ENCODE measurements around the gene NTM. TPM values are rescaled to one million over a fixed set of nuclear protein-coding genes. Genes with fewer than 3 reads are reported as not detected.

NTM gene
- total RNA-seq, 4 donors from 2014 or later: 0.21 to 3.2 (median 0.84) TPM

DNA sequence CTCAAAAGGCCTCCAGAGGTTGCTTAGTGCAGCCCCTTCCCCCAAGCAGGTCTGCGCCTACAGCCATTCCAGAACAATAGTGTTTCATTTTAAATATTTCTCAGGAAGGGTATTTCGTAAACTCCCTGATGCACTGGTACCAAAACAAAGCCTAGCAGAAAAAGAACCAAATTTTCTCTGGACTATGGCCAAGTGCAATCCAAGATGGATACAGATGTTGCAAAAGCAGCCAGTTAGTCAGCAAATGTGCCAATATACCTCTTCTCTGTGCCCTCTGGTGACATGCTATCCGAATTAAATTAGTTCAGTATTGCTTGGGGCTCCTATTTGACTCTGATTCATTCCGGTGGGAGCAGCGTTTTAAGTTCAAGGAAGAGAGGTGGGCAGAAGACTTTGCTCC, 247.8 kb downstream of the NTM start:
- WGBS, 2 donors: 65 to 66% methylated on average over 4 to 5 of the region's 5 CpGs
- no peaks in the 10 kb centered on the region for H3K36me3 ChIP-seq
- no peak overlapping the region for H3K27ac ChIP-seq
- H3K4me1 ChIP-seq: no peaks in the 10 kb centered on the region
- TF ChIP-seq POLR2A (IDR thresholded peaks at IDR 0.05): no peak
- TF ChIP-seq, protein P1, sequence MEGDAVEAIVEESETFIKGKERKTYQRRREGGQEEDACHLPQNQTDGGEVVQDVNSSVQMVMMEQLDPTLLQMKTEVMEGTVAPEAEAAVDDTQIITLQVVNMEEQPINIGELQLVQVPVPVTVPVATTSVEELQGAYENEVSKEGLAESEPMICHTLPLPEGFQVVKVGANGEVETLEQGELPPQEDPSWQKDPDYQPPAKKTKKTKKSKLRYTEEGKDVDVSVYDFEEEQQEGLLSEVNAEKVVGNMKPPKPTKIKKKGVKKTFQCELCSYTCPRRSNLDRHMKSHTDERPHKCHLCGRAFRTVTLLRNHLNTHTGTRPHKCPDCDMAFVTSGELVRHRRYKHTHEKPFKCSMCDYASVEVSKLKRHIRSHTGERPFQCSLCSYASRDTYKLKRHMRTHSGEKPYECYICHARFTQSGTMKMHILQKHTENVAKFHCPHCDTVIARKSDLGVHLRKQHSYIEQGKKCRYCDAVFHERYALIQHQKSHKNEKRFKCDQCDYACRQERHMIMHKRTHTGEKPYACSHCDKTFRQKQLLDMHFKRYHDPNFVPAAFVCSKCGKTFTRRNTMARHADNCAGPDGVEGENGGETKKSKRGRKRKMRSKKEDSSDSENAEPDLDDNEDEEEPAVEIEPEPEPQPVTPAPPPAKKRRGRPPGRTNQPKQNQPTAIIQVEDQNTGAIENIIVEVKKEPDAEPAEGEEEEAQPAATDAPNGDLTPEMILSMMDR (IDR thresholded peaks at IDR 0.05): no peak
- no peak for DNase-seq
- intact Hi-C loops (cut with DNase I): no loop called here
- H3K27me3 ChIP-seq: peaks cover 0 to 4% (median 0%) of the 10 kb centered on the region in 4 donors
- H3K4me3 ChIP-seq: no peak overlapping the region
- no peaks in the 10 kb centered on the region for H3K9me3 ChIP-seq

DNA sequence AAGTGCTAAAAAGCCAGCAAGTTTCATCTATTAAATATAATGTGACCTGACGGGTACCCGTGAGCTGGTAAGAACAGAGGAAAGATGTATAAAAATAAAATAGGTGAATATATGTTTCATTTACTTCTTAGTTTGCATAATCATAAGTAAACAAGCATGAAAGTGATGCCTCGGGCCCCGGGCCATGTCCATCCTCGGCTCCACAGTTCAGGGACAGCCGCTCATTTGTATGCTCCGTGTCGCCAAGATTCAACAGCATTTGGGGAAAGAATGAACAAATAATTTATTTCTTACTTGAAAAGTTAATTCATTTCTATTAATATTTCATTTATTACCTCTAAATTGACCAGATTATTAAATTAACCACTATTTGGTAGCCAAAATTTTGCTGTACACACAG, 251.8 kb downstream of the NTM start:
- Histone ChIP-seq H3K4me1 (no peaks in the 10 kb centered on the region), H3K27ac (no peak overlapping the region), H3K9me3 (no peaks in the 10 kb centered on the region), H3K4me3 (no peak overlapping the region), H3K27me3 (peaks cover 0 to 4% (median 0%) of the 10 kb centered on the region in 4 donors), H3K36me3 (no peaks in the 10 kb centered on the region)
- no peak for DNase-seq
- intact Hi-C loops (cut with DNase I): no loop called here
- no peak for TF ChIP-seq POLR2A (IDR thresholded peaks at IDR 0.05)
- TF ChIP-seq, protein P1 (IDR thresholded peaks at IDR 0.05): no peak
- WGBS, 2 donors: 85 to 88% methylated on average over 8 of the region's 8 CpGs

DNA sequence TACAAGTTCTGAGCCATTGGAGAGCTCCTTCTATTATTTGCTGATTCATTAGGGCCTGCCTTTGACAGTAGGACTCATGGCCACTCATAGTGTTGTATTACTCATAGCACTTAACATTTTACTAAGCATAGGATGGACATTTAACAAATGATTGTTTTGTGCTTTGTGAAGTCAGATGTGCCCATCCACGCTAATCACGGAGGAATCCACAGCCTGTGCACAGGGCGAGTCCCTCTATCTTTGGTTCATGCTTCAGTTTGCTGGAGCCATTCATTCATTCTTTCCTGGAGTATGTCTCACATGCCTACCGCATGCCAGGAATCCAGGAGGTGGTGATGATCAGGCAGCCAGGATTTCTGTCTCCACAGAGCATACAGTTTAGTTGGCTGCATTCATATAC, 254.1 kb downstream of the NTM start:
- no peak overlapping the region for H3K27ac ChIP-seq
- no peaks in the 10 kb centered on the region for H3K4me1 ChIP-seq
- intact Hi-C loops (cut with DNase I): no loop called here
- 74 to 81% methylated on average over 4 of the region's 4 CpGs for WGBS, 2 donors
- no peaks in the 10 kb centered on the region for H3K9me3 ChIP-seq
- H3K4me3 ChIP-seq: no peak overlapping the region
- H3K36me3 ChIP-seq: no peaks in the 10 kb centered on the region
- no peak for TF ChIP-seq POLR2A (IDR thresholded peaks at IDR 0.05)
- TF ChIP-seq, protein P1 (IDR thresholded peaks at IDR 0.05): no peak
- H3K27me3 ChIP-seq: no peaks in the 10 kb centered on the region
- no peak for DNase-seq

DNA sequence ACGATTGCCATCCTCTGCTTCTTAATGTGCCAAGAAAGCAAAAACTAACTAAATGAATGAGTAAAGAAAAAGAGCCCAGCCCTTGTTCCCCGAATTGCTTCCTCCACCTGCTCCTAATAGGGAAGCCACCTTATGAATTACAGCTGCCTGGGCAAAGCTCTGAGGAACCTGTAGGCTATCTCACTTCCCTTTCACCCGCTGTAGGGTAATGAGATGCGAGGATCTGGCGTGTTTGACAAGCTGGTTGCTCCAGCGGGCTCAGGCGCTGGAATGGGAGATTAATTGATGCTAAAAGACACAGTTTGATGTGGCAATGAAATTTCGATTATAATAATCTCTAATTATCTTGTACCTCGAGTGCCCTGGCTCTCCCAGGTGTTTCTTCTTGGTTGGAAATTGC, 256.4 kb downstream of the NTM start:
- WGBS, 2 donors: 41 to 61% methylated on average over 7 to 9 of the region's 9 CpGs
- Histone ChIP-seq H3K36me3 (no peaks in the 10 kb centered on the region), H3K27ac (no peak overlapping the region), H3K9me3 (no peaks in the 10 kb centered on the region), H3K4me1 (no peaks in the 10 kb centered on the region), H3K4me3 (no peak overlapping the region), H3K27me3 (no peaks in the 10 kb centered on the region)
- TF ChIP-seq, protein P1 (IDR thresholded peaks at IDR 0.05): no peak
- TF ChIP-seq POLR2A (IDR thresholded peaks at IDR 0.05): no peak
- DNase-seq: no peak
- intact Hi-C loops (cut with DNase I): no loop called here

DNA sequence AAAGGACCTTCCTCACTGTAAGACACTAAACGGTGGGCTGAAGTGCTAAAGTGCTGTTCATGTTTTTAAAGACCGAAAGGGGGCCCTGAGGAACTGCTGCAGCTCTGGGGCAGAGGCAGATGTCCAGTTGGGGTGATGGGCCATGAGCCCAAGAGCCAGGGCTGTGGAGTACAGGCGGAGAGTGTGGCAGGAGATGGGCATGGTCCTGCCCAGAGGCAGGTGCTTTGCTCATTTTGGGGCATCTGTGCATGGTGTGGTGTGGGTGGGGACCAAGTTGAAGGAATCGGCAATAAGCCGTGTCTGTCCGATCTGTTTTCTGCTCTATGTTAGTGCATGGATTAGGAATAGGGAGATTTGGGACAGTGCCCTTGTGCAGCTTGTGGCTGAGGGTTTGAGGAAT, 258.3 kb downstream of the NTM start:
- Histone ChIP-seq H3K27me3 (no peaks in the 10 kb centered on the region), H3K4me3 (no peak overlapping the region), H3K4me1 (no peaks in the 10 kb centered on the region), H3K36me3 (no peaks in the 10 kb centered on the region), H3K27ac (no peak overlapping the region), H3K9me3 (no peaks in the 10 kb centered on the region)
- 80% methylated on average over 5 of the region's 6 CpGs for WGBS, 2 donors
- no peak for DNase-seq
- no peak for TF ChIP-seq POLR2A (IDR thresholded peaks at IDR 0.05)
- TF ChIP-seq, protein P1 (IDR thresholded peaks at IDR 0.05): no peak
- intact Hi-C loops (cut with DNase I): no loop called here

Measured in esophagus squamous epithelium (tissue), 5 donors.